ENCODE results near the gene ZBTB47.
A peak's percentile ranks its signal among the peaks of the same experiment; 100 is the strongest.

ZBTB47 gene

DNA sequence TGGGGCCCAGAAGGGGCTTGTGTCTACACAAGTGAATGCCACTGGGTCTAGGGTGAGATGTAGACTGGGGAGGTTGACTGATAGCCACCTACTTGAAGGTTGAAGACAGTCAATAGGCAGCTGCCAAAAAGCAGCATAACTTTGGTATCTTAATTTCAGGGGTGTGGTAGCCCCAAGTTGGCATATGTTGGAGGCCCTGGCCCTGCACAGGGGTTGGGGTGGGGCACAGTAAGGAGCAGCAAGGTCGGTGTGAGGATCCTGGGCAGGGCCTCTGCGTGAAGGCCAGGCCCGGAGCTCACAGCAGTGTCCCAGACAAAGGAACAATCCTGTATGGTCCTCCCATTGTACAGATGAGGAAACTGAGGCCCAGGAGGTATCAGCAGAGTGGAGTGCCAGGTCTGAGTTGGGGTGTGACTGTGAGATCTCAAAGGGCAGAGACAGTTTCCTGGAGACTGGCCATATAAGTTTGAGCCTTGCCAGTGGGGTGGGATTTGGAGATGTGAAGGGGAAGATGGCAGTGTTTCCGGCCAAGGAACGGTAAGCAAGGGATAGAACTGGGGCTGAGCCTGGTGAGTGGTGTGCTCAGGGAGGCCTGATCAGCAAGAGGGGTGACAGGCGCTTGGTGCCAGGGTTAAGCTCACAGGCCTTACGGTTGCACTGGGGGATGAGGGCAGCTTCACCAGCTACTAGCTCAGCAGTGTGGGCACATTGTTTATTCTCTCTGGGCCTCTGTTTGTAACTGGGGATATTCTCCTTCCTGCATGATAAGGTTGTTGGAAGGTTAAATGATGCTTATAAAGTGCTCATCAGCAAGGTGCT, 33.5 kb downstream of the ZBTB47 start:
- no peak for DNase-seq

GRCh38 chr3:42688016-42688415, 34.5 kb downstream of the ZBTB47 start:
- DNase-seq = no peak

DNA sequence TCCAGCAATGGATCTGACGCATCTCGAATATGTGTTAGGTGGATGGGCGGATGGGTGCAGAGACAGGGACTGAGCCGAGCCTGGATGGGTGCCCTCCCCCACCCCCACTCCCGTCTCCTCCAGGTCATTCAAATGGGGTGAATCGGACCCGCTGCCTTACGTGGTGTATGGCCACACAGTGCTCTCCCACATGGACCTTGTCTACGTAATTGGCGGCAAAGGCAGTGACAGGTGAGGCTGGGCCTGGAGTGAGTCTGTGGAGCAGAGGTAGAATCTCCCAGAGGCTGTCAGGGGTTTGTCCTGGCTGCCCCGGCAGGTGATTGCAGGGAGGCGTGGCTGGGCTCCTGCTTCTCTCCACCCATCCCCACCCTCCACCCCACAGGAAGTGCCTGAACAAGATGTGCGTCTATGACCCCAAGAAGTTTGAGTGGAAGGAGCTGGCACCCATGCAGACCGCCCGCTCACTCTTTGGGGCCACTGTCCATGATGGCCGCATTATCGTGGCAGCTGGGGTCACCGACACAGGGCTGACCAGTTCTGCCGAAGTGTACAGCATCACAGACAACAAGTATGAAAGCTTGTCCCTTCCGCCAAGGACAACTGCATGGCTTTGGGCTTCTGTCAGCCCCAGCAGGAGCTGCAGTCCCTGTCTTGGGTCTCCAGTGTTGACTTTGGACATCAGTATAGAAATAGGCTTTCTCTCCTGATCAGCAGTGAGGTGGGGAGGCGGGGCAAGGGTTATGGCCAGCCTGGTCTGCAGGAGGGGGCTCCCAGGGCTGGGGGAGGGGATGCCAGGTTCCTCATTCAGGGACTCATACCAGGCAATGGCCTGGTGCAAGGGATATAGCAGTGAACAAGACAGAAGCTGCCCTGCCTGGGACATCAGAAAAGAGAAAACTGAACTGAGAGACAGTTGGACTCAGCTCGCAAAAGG, 35.3 kb downstream of the ZBTB47 start:
- DNase-seq = no peak

- no peak for DNase-seq
Measured at GRCh38 chr3:42689421-42690014, 36.0 kb downstream of the ZBTB47 start.

GRCh38 chr3:42690191-42690590, 36.7 kb downstream of the ZBTB47 start:
- no peak for DNase-seq

- no peak for DNase-seq
Measured at GRCh38 chr3:42690766-42691680, 37.5 kb downstream of the ZBTB47 start.

- peak; percentile 38 for DNase-seq
Measured at GRCh38 chr3:42691816-42692666, 38.5 kb downstream of the ZBTB47 start.

DNA sequence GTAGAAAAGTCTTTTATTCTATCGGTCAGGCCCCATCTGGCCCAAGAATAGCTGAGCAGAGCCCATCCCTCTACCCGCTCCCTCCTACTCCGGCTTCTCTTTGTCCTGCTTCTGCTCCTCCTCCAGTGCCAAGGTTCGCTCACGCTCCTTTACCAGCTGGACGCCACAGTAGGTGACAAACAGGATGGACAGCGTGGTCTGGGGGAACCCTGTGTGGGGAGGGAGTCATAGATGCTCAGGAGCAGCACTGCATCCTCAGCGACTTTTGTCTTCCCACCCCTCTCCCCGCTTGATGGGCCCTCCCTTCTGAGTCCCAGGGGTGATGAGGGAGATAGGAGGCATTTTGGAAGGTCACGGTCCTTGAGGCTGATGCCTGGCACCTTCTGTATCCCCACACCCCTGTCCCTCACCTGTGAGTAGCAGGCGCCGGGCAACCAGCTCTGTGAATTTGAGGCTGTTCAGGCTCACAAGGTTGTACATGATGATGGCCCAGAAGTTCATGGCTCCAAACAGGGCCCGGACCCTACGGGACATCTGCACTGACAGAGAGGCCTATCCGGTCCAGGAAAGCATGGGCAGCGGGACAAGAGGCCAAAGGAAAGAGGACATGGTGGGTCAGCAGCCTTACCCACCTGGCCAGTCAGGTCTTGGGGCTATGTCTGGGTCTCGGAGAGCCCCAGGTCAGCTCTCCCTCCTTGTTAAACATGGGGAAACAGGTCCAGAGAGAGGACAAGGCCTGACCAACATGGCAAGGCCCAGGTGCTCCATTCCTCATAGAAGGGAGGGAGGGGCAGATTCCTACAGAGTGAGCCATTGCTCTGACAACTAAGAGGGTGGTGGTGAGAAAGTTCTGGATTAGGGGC, 39.4 kb downstream of the ZBTB47 start:
- DNase-seq = peak; percentile 45

DNA sequence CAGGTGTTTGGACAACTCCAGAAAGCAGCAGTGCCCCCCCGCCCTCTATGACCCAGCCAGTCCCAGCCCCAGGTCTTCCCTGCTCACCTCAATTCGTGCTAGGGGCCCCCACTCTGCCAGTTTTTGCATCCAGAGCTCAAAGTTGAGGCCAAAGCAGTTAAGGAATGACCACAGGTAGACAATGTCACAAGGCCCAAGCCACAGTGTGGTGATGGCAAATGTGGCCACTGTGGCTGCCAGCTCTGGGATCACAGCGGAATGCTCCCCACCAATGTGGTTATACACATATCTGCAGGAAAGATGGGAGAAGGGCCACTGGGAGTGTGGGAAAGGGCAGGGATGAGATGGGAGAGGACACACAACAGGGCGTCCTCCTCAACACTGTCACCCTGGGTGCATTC, 40.0 kb downstream of the ZBTB47 start:
- peak; percentile 14 for DNase-seq

DNA sequence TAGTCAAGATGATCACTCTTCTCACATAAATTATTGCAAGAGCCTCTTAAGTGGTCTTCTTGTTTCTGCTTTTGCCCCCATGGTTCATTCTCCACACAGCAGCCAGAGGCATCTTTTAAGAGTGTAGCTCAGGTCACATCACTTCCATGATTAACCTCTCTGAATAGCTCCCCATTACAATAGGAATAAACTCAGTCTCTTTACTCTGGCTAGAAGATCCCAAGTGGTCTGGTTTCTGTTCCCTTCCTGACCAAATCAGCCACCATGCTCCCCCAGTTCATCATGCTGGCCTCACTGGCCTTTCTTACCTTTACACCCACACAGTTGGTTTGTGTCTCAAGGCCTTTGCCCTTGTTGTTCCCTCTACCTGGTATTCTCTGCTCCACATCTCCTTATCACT, 40.9 kb downstream of the ZBTB47 start:
- no peak for DNase-seq

DNA sequence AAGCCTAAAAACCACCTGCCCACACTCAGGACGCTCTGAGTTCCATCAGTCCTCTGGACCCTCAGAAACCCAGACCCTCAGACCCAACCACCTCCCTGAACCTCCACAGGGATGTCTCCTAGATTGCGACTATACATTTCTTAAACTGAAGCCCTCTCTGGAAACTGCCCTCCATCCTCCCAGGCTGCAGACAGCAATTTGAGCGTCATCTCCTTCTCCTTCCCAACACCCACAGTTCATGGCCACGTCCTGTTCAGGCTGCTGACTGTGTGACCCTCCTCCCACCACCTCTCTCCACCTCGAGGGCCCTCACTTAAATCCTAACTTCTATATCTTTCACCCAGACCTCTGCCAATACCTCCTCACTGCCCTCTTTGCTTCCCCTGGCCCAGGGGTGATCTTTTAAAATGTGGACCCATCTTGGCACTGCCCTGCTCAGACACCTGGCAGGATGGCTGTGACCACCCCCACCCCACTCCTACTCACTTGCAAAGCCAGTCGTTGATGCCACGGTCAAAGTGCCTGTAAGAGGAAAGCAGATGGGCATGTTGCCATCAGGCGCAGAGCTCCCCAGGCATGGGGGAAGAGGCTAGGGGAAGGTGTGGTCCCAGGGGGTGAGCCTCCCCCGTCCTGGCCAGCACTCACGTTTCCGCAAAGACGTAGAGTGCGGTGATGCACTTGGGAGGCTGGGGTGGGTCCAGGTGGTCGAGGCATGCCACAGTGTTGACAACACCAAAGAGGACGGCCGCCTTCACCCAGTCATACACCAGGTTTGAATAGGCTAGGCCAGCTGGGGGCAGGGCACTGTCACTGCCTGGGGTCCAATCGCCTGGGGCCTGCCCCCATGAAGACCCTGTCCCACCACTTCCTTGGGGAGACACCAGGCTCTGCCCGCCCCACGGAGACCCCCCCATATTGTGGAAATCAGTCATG, 43.1 kb downstream of the ZBTB47 start:
- DNase-seq = peak; percentile 31

- DNase-seq = peak; percentile 38
Measured at GRCh38 chr3:42697289-42698051, 44.0 kb downstream of the ZBTB47 start.

GRCh38 chr3:42698216-42698910, 44.9 kb downstream of the ZBTB47 start:
- DNase-seq = peak; percentile 42

GRCh38 chr3:42698911-42699230, 45.4 kb downstream of the ZBTB47 start:
- no peak for DNase-seq

DNA sequence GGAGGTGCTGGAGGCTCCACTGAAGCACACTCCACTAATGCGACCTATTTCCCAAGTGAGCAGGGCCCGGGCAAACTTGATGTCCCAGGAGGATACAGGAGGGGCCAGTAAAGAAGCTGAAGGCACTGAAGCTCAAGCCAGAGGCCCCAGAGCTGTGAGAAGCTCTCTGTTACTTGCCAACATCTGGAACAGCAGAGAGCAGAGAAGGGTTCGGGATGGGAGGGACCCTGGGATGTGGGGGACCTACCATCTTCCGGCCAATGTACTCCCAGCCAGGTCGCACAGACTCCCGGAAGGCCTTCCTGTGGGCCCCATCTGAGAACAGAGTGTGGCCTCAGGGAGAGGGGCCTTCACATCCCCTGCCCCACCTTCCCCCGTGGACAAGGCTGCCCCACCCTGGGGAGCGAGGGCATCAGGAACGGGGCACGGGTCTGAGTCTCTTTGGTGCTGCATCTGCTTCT, 46.0 kb downstream of the ZBTB47 start:
- peak; percentile 46 for DNase-seq

- DNase-seq = peak; percentile 33
Measured at GRCh38 chr3:42700366-42701288, 47.1 kb downstream of the ZBTB47 start.

Measured in islet precursor cell (in vitro differentiated cells).